ENCODE results near the gene NEDD4.

- TF ChIP-seq JUN (IDR thresholded peaks at IDR 0.05) = no peak
- TF ChIP-seq POLR2A (IDR thresholded peaks at IDR 0.05; ENCODE audit: low read length) = no peak
- TF ChIP-seq CTCF (IDR thresholded peaks at IDR 0.05) = no peak
- TF ChIP-seq GATA3 (IDR thresholded peaks at IDR 0.05; ENCODE audit: borderline replicate concordance) = no peak
- TF ChIP-seq PBX3 (IDR thresholded peaks at IDR 0.05) = no peak
These were observed 11.7 kb downstream of the NEDD4 start for GRCh38 chr15:55981582-55982249.

Data from A549 (cell line).